ENCODE measurements around the gene MYBPC2. TPM values are rescaled to one million over a fixed set of nuclear protein-coding genes. Genes with fewer than 3 reads are reported as not detected.

The MYBPC2 gene
- total RNA-seq, 1 donor from 2014 or later, result 0.77 TPM

GRCh38 chr19:50427997-50428425 is 4.7 kb upstream of the MYBPC2 start:
- H3K27ac Mint-ChIP-seq, result no peak overlapping the region
- Histone ChIP-seq H3K4me1 (peaks cover 8% of the 10 kb centered on the region), H3K9me3 (ENCODE audit: low read depth) (no peaks in the 10 kb centered on the region), H3K27me3 (peaks cover 42% of the 10 kb centered on the region), H3K4me3 (no peak overlapping the region), H4K20me1 (ENCODE audit: low read depth) (no peaks in the 10 kb centered on the region), H3F3A (ENCODE audit: low read depth) (peaks cover 4% of the 10 kb centered on the region), H3K9ac (no peak overlapping the region), H3K27ac (no peak overlapping the region), H3K4me2 (peak overlapping the region; percentile 45), H2AFZ (replicated peaks) (no peak overlapping the region), H3K79me2 (ENCODE audit: low read depth) (no peaks in the 10 kb centered on the region), H3K36me3 (no peaks in the 10 kb centered on the region)
- no peaks in the 10 kb centered on the region for H3K36me3 Mint-ChIP-seq
- H3K4me1 Mint-ChIP-seq, result peaks cover 13% of the 10 kb centered on the region
- no peak overlapping the region for H3K4me3 Mint-ChIP-seq
- peak; percentile 57 for DNase-seq (ENCODE audit: low spot score)
- peaks cover 13% of the 10 kb centered on the region for H3K27me3 Mint-ChIP-seq (ENCODE audit: insufficient read depth, low read depth)
- TF ChIP-seq CTCF (IDR thresholded peaks at IDR 0.05), result no peak
- no peak for TF ChIP-seq EZH2phosphoT487 (IDR thresholded peaks at IDR 0.05)
- TF ChIP-seq EZH2 (IDR thresholded peaks at IDR 0.05), result no peak
- H3K9me3 Mint-ChIP-seq, result no peaks in the 10 kb centered on the region

GRCh38 chr19:50428772-50429463 is 3.8 kb upstream of the MYBPC2 start:
- Histone ChIP-seq H3K27ac (no peak overlapping the region), H3K79me2 (ENCODE audit: low read depth) (no peaks in the 10 kb centered on the region), H4K20me1 (ENCODE audit: low read depth) (no peaks in the 10 kb centered on the region), H3K9me3 (ENCODE audit: low read depth) (no peaks in the 10 kb centered on the region), H3K36me3 (no peaks in the 10 kb centered on the region), H3K4me2 (no peak overlapping the region), H3F3A (ENCODE audit: low read depth) (peaks cover 4% of the 10 kb centered on the region), H3K9ac (no peak overlapping the region), H3K4me3 (no peak overlapping the region), H3K4me1 (peaks cover 10% of the 10 kb centered on the region), H2AFZ (replicated peaks) (no peak overlapping the region), H3K27me3 (peaks cover 42% of the 10 kb centered on the region)
- H3K4me3 Mint-ChIP-seq, result no peak overlapping the region
- TF ChIP-seq EZH2 (IDR thresholded peaks at IDR 0.05) (no peak), EZH2phosphoT487 (IDR thresholded peaks at IDR 0.05) (no peak), CTCF (IDR thresholded peaks at IDR 0.05) (no peak)
- H3K36me3 Mint-ChIP-seq, result no peaks in the 10 kb centered on the region
- H3K4me1 Mint-ChIP-seq, result peaks cover 16% of the 10 kb centered on the region
- peak overlapping the region; percentile 96 for H3K27ac Mint-ChIP-seq
- no peak for DNase-seq (ENCODE audit: low spot score)
- H3K27me3 Mint-ChIP-seq (ENCODE audit: insufficient read depth, low read depth), result peaks cover 17% of the 10 kb centered on the region
- no peaks in the 10 kb centered on the region for H3K9me3 Mint-ChIP-seq

GRCh38 chr19:50430888-50431342 is 1.8 kb upstream of the MYBPC2 start:
- Histone ChIP-seq H2AFZ (replicated peaks) (peak overlapping the region; percentile 48), H4K20me1 (ENCODE audit: low read depth) (no peaks in the 10 kb centered on the region), H3K79me2 (ENCODE audit: low read depth) (no peaks in the 10 kb centered on the region), H3K27ac (no peak overlapping the region), H3K4me1 (peaks cover 14% of the 10 kb centered on the region), H3K4me2 (peak overlapping the region; percentile 93), H3K9me3 (ENCODE audit: low read depth) (no peaks in the 10 kb centered on the region), H3K27me3 (peaks cover 42% of the 10 kb centered on the region), H3K36me3 (no peaks in the 10 kb centered on the region), H3F3A (ENCODE audit: low read depth) (peaks cover 4% of the 10 kb centered on the region), H3K9ac (no peak overlapping the region), H3K4me3 (peak overlapping the region; percentile 68)
- peak; percentile 28 for DNase-seq (ENCODE audit: low spot score)
- H3K36me3 Mint-ChIP-seq, result no peaks in the 10 kb centered on the region
- no peak overlapping the region for H3K27ac Mint-ChIP-seq
- H3K4me3 Mint-ChIP-seq, result peak overlapping the region; percentile 88
- peaks cover 20% of the 10 kb centered on the region for H3K27me3 Mint-ChIP-seq (ENCODE audit: insufficient read depth, low read depth)
- peaks cover 21% of the 10 kb centered on the region for H3K4me1 Mint-ChIP-seq
- H3K9me3 Mint-ChIP-seq, result no peaks in the 10 kb centered on the region
- TF ChIP-seq CTCF (IDR thresholded peaks at IDR 0.05), result no peak
- no peak for TF ChIP-seq EZH2phosphoT487 (IDR thresholded peaks at IDR 0.05)
- TF ChIP-seq EZH2 (IDR thresholded peaks at IDR 0.05), result no peak

All from neural progenitor cell (in vitro differentiated cells).